ENCODE measurements around the gene ZNF132.

DNA sequence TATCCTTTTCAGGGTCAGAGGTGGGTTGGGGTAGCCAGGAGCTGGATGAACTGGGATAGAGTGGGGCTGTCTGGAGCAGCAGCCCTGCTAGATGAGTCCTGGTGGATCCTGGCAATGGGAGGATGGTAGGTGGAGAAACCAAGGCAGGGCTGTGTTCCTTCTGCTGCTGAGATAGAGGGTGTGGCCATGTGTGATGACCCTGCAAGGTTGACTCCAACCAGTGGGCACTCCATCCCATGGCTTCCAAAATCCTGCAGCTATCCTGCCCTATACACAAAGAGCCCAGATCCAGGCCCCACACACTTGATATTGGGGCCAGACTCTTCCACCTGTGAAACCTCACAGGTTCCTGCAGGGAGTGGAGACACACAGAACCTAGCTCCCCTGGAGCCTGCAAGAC, 33.8 kb upstream of the ZNF132 start:
- TF ChIP-seq POLR2A (IDR thresholded peaks at IDR 0.05) = no peak
- TF ChIP-seq, protein P1, sequence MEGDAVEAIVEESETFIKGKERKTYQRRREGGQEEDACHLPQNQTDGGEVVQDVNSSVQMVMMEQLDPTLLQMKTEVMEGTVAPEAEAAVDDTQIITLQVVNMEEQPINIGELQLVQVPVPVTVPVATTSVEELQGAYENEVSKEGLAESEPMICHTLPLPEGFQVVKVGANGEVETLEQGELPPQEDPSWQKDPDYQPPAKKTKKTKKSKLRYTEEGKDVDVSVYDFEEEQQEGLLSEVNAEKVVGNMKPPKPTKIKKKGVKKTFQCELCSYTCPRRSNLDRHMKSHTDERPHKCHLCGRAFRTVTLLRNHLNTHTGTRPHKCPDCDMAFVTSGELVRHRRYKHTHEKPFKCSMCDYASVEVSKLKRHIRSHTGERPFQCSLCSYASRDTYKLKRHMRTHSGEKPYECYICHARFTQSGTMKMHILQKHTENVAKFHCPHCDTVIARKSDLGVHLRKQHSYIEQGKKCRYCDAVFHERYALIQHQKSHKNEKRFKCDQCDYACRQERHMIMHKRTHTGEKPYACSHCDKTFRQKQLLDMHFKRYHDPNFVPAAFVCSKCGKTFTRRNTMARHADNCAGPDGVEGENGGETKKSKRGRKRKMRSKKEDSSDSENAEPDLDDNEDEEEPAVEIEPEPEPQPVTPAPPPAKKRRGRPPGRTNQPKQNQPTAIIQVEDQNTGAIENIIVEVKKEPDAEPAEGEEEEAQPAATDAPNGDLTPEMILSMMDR (IDR thresholded peaks at IDR 0.05) = no peak

Measured in right lobe of liver (tissue), 4 donors.